ENCODE measurements around the gene PMM2. TPM values are rescaled to one million over a fixed set of nuclear protein-coding genes. Genes with fewer than 3 reads are reported as not detected.
A peak's percentile ranks its signal among the peaks of the same experiment; 100 is the strongest.
"Not testable (repeated sequence)": the region's sequence is repeated elsewhere in the genome, so short reads cannot be mapped to it uniquely, and the experiment has no call there.

PMM2 gene
- total RNA-seq, 2 experiments from 2014 or later: 36.4 to 47.1 TPM

DNA sequence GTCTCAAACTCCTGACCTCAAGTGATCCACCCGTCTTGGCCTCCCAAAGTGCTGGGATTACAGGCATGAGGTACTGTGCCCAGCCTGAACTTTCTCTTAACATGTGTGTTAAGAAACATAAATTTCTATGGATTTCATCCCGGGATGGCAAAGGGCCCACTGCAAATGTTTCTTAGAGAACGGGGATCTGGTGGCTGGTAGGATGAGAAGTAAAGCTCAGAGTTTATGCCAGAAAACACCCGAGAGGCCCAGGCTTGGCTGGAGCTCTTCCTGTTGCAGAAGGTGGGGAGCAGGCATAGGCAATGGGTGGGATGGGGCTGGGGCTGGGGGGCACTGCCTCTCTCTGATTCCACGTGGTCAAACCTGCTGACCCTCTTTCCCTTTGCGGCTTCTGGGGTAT, 76.7 kb downstream of the PMM2 start:
- no peak overlapping the region for H3K4me3 Mint-ChIP-seq
- no peaks in the 10 kb centered on the region for H3K27me3 Mint-ChIP-seq
- no peaks in the 10 kb centered on the region for H3K9me3 Mint-ChIP-seq (ENCODE audit: low read depth)
- no peak for DNase-seq
- CTCF ChIA-PET: interaction anchor here (0.6 to 1.6 kb wide), 9 partner anchors 8 to 1858 kb away, joined by 3 to 6 read pairs (median 3); partner anchors contain the start of gene LITAFD
- no peaks in the 10 kb centered on the region for H3K36me3 Mint-ChIP-seq
- peaks cover 47% of the 10 kb centered on the region for H3K4me1 Mint-ChIP-seq
- peak; percentile 6 for ATAC-seq
- H3K27ac Mint-ChIP-seq: peak overlapping the region; percentile 53

DNA sequence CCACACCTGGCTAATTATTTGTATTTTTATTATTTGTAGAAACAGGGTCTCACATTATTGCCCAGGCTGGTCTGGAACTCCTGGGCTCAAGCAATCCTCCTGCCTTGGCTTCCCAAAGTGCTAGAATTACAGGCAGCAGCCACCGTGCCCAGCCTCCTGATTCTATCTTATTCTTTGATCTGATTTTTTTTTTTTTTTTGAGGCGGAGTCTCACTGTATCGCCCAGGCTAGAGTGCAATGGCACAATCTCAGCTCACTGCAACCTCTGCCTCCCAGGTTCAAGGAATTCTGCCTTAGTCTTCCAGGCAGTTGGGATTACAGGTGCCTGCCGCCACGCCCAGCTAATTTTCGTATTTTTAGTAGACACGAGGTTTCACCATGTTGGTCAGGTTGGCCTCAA, 77.7 kb downstream of the PMM2 start:
- CTCF ChIA-PET: interaction anchor here (0.7 to 1.6 kb wide), 3 partner anchors 9 to 282 kb away, joined by 3 to 6 read pairs (median 3); no protein-coding TSS in a partner anchor
- H3K27me3 Mint-ChIP-seq; DNase-seq; H3K36me3 Mint-ChIP-seq; H3K4me3 Mint-ChIP-seq; H3K27ac Mint-ChIP-seq; ATAC-seq; H3K9me3 Mint-ChIP-seq (ENCODE audit: low read depth): not testable (repeated sequence)
- peaks cover 45% of the 10 kb centered on the region for H3K4me1 Mint-ChIP-seq

DNA sequence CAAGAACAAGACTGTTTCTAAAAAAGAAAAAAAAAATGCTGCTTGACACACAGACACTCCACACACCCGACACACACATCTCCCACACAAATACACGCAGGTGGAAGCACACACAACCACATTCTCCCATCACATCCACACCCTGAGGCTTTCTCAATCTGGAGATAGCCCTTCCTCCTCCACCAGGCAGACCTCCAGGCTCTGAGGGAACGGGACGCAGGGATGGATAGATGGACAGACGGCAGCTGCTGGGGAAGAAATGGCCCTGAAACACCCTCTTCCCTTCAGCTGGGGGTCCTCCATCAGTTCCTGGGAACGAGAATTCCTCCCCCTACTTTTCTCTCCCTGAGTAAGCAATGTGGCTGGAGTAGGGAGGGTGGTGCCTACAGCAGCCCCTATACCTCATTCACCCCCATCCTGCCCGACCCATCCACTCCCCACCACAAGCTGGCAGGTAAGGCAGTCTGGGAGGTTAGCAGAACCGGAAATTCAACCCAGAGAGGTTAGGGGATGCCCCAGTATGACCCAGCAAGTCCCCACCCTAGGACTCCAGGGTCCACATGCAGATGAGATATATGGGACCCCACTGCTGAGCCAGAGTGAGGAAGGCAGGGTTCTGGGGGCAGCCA, 80.4 kb downstream of the PMM2 start:
- Mint-ChIP-seq H3K27me3 (no peaks in the 10 kb centered on the region), H3K9me3 (ENCODE audit: low read depth) (no peaks in the 10 kb centered on the region), H3K36me3 (no peaks in the 10 kb centered on the region), H3K27ac (peak overlapping the region; percentile 32), H3K4me1 (peaks cover 38% of the 10 kb centered on the region), H3K4me3 (no peak overlapping the region)
- CTCF ChIA-PET: interaction anchor here (1.1 to 5.2 kb wide), 7 partner anchors 7 to 218 kb away, joined by 3 to 67 read pairs (median 5); partner anchors contain the start of genes CARHSP1, PMM2 and TMEM186
- DNase-seq (peak; percentile 57), ATAC-seq (peak; percentile 34)

DNA sequence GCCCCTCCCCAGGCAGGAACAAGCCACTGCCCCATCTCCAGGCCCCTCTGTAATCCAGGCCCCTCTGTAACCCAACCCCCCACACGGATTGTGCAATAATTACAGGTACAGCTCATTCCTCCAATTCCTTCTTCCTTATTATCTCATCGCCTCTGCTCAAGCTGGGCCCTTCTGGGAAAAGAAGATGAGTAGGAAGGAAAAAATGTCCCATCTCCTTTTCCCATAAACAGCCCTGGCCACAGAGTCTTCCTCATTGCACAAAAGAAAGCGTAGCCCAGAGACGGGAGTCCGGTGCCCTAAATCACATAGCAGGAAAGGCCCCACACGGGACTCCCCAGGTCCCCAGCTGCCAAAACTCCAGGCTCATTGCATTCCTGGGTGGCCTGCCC, 80.9 kb downstream of the PMM2 start:
- Mint-ChIP-seq H3K27me3 (no peaks in the 10 kb centered on the region), H3K4me1 (peaks cover 37% of the 10 kb centered on the region), H3K27ac (peak overlapping the region; percentile 64), H3K9me3 (ENCODE audit: low read depth) (no peaks in the 10 kb centered on the region), H3K4me3 (no peak overlapping the region), H3K36me3 (no peaks in the 10 kb centered on the region)
- ATAC-seq (no peak), DNase-seq (no peak)
- CTCF ChIA-PET: interaction anchor here (1.1 to 5.2 kb wide), 7 partner anchors 8 to 218 kb away, joined by 3 to 67 read pairs (median 5); partner anchors contain the start of genes CARHSP1, PMM2 and TMEM186

DNA sequence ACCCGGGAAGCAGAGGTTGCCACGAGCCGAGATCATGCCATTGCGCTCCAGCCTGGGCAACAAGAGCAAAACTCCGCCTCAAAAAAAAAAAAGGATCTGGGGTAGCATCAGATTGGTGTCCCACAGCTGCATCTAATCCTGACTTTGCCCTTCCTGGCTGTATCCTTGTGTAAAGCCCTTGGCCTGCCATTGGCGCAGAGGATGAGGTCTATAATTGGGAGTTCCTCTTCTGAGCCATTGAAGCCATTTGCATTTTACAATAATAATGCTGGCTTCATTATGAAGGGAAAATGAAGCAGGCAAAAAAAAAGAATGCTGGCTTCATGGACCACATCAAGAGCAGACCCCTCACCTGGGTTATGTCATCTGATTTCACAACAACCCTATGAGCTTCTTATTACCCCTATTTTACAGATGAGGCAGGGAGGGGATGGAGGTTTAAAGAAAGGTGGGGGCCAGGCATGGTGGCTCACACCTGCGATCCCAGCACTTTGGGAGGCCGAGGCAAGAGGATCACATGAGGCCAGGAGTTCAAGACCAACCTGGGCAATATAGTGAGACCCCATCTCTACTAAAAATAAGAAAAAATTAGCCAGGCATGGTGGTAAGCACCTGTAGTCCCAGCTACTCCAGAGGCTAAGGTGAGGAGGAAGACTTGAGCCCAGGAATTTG, 83.3 kb downstream of the PMM2 start:
- Mint-ChIP-seq H3K4me1 (peaks cover 35% of the 10 kb centered on the region), H3K4me3 (no peak overlapping the region), H3K27me3 (peaks cover 8% of the 10 kb centered on the region), H3K36me3 (no peaks in the 10 kb centered on the region), H3K27ac (no peak overlapping the region), H3K9me3 (ENCODE audit: low read depth) (no peaks in the 10 kb centered on the region)
- CTCF ChIA-PET: interaction anchor here (0.6 to 5.2 kb wide), 38 partner anchors 10 to 314 kb away, joined by 3 to 67 read pairs (median 4); partner anchors contain the start of genes ABAT, CARHSP1, METTL22 and PMM2
- ATAC-seq (no peak), DNase-seq (no peak)

DNA sequence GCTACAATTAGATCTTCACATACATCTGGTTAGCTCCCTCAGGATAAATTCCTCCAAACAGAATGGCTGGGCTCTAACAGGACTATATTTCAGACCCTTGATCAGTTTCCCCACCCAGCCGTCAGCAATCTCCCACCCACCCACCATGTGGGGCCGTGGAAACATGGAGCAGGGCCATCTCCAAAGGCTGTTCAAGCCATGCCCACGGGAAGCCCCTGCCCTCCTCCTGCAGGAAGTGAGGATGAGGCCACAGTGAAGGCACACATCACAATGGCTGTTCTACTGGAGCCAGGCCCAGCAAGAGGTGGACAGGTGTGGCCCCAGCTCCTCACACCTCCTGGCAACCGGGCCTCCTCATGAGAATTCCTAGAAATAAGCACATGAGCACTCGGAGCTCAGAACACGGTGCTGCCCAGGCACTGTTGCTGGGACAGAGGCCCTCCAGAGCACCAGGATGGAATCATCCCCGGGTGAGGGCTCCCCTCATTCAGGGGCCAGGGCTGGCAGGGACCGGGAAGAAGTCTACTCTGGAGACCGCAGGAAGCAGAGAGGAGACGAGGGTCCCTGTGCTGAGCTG, 84.5 kb downstream of the PMM2 start, which contains the start of gene LITAFD:
LITAFD (plus strand) TSS at position 311 of the 577 bp plus-strand sequence. CDS start 2,005 bp downstream, outside the sequence.
- H3K4me1 Mint-ChIP-seq: peaks cover 34% of the 10 kb centered on the region
- ATAC-seq (no peak), DNase-seq (no peak)
- H3K27ac Mint-ChIP-seq: no peak within 1 kb of the TSS
- no peaks in the 10 kb centered on the region for H3K36me3 Mint-ChIP-seq
- CTCF ChIA-PET: interaction anchor here (1.1 to 5.2 kb wide), 5 partner anchors 8 to 315 kb away, joined by 4 to 67 read pairs (median 4); partner anchors contain the start of gene CARHSP1
- no peak within 1 kb of the TSS for H3K4me3 Mint-ChIP-seq
- H3K27me3 Mint-ChIP-seq: peaks cover 8% of the 10 kb centered on the region
- no peaks in the 10 kb centered on the region for H3K9me3 Mint-ChIP-seq (ENCODE audit: low read depth)

DNA sequence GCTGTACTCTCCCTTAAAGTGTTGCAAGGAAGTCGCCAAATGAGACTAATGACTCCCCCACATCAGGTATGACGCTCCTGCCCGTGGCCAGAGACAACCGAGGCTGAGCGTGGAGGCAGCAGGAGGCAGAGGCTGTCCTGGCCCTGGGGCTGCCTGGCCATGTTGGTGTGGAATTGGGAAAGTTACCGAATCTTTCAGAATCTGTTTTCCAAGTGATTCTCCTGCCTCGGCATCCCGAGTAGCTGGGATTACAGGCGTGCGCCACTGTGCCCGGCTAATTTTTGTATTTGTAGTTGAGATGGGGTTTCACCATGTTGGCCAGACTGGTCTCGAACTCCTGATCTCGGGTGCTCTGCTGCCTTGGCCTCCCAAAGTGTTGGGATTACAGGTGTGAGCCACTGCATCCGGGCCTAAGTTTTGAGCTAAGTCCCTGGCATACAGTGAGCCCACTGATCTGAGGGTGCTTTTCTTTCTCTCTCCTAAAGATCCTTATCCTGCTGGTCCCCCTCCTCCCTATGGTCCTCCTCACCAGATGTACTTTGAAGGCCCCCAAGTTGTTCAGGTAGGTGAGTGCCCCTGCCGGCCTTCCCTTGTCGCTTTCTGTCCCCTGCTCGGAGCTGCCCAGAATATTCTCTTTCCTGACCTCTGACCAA, 85.2 kb downstream of the PMM2 start:
- H3K4me3 Mint-ChIP-seq: no peak overlapping the region
- CTCF ChIA-PET: interaction anchor here (0.8 to 3.2 kb wide), 6 partner anchors 9 to 316 kb away, joined by 3 to 20 read pairs (median 4); no protein-coding TSS in a partner anchor

DNA sequence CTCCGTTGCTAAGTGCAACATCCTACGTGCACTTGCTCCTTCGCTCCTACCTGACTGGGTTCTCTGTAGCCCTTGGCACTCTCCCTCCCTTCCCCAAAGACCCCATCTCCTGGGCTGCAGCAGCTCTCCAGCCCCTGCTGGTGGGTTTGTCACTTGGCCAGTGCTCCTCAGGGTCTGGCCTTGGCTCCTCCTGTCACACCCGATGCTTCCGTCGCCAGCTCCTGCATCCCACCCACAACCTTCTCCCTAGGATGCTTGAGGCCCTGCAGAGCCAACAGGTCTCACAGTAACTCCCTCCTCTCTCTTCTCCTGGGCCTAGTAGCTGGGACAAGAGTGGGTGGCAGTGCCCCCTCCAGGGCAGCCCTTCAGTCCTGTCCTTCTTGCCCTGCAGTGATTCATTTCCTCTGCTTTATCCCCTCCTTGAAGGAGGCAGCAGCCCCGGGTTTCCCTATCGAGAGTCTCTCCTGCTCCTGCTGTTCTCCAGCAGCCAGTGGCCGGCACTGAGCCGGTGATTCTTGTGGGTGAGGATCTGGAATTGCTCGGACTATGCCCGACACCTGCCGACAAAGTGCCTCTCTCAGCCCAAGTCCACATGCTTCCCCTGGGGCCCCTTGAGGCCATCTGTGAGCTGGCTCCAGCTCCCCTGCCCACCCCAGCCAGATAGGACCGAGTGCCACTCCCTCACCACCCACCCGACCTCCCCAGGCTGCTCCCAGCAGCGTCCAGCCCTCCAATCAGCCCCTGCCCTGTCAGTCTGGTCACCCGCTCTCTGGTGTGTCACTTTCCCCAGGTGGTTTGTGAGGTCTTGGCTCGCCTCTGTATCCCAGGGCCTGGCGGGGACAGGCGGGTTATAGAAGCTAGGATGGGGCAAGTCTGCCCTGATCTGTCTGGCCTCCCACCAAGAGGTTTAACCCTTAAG, 88.3 kb downstream of the PMM2 start:
- Mint-ChIP-seq H3K4me3 (no peak overlapping the region), H3K9me3 (ENCODE audit: low read depth) (no peaks in the 10 kb centered on the region), H3K4me1 (peaks cover 16% of the 10 kb centered on the region), H3K27ac (peak overlapping the region; percentile 10), H3K27me3 (peaks cover 8% of the 10 kb centered on the region), H3K36me3 (peaks cover 3% of the 10 kb centered on the region)
- DNase-seq: no peak
- no peak for ATAC-seq
- CTCF ChIA-PET: interaction anchor here (0.8 to 1.5 kb wide), 3 partner anchors 17 to 319 kb away, joined by 3 to 4 read pairs (median 3); partner anchors contain the start of gene CARHSP1

More for the DNA sequence above, 85.2 kb downstream of the PMM2 start:
- H3K9me3 Mint-ChIP-seq (ENCODE audit: low read depth): no peaks in the 10 kb centered on the region
- peaks cover 30% of the 10 kb centered on the region for H3K4me1 Mint-ChIP-seq
- no peaks in the 10 kb centered on the region for H3K36me3 Mint-ChIP-seq
- H3K27ac Mint-ChIP-seq: no peak overlapping the region
- ATAC-seq: no peak
- DNase-seq: no peak
- peaks cover 8% of the 10 kb centered on the region for H3K27me3 Mint-ChIP-seq

DNA sequence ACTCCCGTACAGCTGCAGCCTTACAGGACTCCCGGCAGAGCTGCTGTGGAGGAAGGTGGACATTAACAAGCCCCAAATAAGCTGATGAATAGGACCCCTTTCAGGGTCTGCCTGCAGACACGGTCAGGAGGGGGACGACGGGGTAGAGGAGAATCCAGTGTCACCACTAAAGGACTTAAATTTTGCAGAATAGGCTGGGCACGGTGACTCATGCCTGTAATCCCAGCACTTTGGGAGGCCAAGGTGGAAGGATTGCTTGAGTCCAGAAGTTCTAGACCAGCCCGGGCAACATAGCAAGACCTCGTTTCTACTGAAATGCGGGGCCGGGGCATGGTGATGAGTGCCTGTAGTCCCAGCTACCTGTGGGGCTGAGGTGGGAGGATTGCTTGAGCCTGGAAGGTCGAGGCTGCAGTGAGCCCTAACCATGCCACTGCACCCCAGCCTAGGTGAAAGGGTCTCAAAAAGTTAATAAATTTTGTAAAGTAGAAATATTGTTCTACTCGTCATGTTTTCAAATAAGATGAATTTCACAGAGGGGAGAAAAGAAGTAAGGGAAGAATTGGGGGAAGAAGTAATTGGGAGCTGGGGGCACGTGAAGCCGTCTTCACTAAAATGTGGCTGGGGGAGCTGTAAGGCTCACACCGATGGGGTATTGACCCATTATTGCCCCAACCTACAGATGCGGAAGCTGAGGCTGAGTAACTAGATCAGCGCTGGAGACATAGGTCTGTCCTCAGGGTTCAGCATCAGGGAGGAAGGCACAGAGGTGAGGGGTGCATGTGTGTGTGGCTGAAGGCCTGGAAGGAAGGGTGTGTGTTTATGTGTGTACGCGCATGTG, 89.2 kb downstream of the PMM2 start:
- DNase-seq (no peak), ATAC-seq (no peak)
- H3K9me3 Mint-ChIP-seq (ENCODE audit: low read depth): no peaks in the 10 kb centered on the region
- CTCF ChIA-PET: interaction anchor here (1.2 kb wide), 1 partner anchor 320 kb away, joined by 4 read pairs; no protein-coding TSS in a partner anchor
- H3K36me3 Mint-ChIP-seq: peaks cover 10% of the 10 kb centered on the region
- H3K4me3 Mint-ChIP-seq: no peak overlapping the region
- H3K4me1 Mint-ChIP-seq: peaks cover 24% of the 10 kb centered on the region
- no peak overlapping the region for H3K27ac Mint-ChIP-seq
- peaks cover 8% of the 10 kb centered on the region for H3K27me3 Mint-ChIP-seq

DNA sequence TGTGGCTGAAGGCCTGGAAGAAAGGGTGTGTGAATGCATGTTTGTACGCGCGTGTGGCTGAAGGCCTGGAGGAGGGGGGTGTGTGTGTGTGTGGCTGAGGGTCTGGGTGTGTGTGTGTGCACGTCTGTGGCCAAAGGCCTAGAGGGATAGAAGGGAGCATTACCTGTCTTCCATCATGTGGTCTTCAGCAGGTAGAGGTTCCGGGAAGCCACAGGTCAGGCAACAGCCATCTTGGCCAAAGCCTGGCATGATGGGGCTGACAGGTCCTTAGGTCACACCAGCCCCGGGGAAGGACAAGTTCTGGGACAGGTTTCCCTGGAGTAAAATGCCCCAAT, 89.8 kb downstream of the PMM2 start:
- peaks cover 14% of the 10 kb centered on the region for H3K36me3 Mint-ChIP-seq

DNA sequence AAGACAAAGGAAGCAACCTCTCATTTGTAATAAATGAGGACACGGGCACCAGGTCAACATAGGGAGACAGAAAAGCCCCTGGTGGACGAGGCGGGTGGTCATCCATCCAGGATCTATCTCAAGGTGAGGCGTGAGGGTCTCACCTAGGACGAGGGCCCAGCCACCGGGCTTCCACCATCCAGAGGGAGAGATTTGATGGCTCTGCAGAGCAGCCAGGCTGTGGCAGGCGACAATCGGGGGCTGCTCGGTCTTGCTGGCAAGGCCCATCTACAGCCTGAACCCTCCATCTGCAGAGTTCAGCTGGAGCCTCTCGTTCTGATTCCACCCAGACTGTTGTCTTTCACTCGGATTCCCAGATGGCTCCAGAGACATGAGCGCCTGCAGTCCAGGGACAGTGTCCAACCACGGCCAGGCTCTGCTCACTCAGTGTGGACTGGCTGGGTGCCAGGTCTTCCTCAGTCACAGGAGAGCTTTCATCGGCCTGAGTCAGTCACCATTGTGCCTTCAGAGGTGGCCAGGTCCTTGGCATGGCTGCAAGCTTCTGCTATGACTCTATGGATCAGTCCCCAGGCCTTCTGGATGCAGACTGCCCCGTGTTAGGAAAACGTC, 90.4 kb downstream of the PMM2 start:
- peaks cover 14% of the 10 kb centered on the region for H3K36me3 Mint-ChIP-seq
- H3K9me3 Mint-ChIP-seq (ENCODE audit: low read depth): no peaks in the 10 kb centered on the region
- peaks cover 8% of the 10 kb centered on the region for H3K27me3 Mint-ChIP-seq
- peaks cover 28% of the 10 kb centered on the region for H3K4me1 Mint-ChIP-seq
- no peak overlapping the region for H3K4me3 Mint-ChIP-seq
- ATAC-seq (no peak), DNase-seq (no peak)
- no peak overlapping the region for H3K27ac Mint-ChIP-seq
- CTCF ChIA-PET: interaction anchor here (0.7 to 1.1 kb wide), 2 partner anchors 22 to 166 kb away, joined by 3 read pairs; no protein-coding TSS in a partner anchor

More for the DNA sequence above, 89.8 kb downstream of the PMM2 start:
- Mint-ChIP-seq H3K4me1 (peaks cover 28% of the 10 kb centered on the region), H3K27me3 (peaks cover 8% of the 10 kb centered on the region), H3K27ac (no peak overlapping the region), H3K4me3 (no peak overlapping the region), H3K9me3 (ENCODE audit: low read depth) (no peaks in the 10 kb centered on the region)
- CTCF ChIA-PET: interaction anchor here (1.1 to 1.2 kb wide), 2 partner anchors 21 to 320 kb away, joined by 3 to 4 read pairs; no protein-coding TSS in a partner anchor
- ATAC-seq (no peak), DNase-seq (no peak)

Data from activated CD8-positive, alpha-beta memory T cell treated with anti-CD3 and anti-CD28 coated beads, Interleukin-2, amount 10 ng/mL, durations not matched to agents 7 days and 5 days (primary cell).